GM23338 (cell line): ENCODE results near the gene COMP.

Experiments
- JUNB ChIP-seq: IDR thresholded peaks from one replicate; pipeline ENCODE4 v1.6.1; 2016; ENCODE audit warnings: antibody characterized with exemption; ENCODE audit not compliant: unreplicated experiment
- POLR2AphosphoS5 ChIP-seq: IDR thresholded peaks from 2 replicates; pipeline ENCODE4 v1.6.1; 2016; ENCODE audit warnings: antibody characterized with exemption, low read depth
- TF ChIP-seq, protein P1 (sequence below), 2 experiments: fragments of 200-600 bp in 1 of 2; sonication (generic) in 1 of 2; conservative IDR thresholded peaks; 2 replicates each; pipeline versions ENCODE4 v1.5.1 to v1.6.1; 2016 to 2017; ENCODE audit warnings: antibody characterized with exemption in 2 of 2, low read depth in 2 of 2, mild to moderate bottlenecking in 2 of 2, moderate library complexity in 1 of 2

- no peak for TF ChIP-seq JUNB
- TF ChIP-seq, protein P1, sequence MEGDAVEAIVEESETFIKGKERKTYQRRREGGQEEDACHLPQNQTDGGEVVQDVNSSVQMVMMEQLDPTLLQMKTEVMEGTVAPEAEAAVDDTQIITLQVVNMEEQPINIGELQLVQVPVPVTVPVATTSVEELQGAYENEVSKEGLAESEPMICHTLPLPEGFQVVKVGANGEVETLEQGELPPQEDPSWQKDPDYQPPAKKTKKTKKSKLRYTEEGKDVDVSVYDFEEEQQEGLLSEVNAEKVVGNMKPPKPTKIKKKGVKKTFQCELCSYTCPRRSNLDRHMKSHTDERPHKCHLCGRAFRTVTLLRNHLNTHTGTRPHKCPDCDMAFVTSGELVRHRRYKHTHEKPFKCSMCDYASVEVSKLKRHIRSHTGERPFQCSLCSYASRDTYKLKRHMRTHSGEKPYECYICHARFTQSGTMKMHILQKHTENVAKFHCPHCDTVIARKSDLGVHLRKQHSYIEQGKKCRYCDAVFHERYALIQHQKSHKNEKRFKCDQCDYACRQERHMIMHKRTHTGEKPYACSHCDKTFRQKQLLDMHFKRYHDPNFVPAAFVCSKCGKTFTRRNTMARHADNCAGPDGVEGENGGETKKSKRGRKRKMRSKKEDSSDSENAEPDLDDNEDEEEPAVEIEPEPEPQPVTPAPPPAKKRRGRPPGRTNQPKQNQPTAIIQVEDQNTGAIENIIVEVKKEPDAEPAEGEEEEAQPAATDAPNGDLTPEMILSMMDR (conservative IDR thresholded peaks at IDR 0.05; ENCODE audit: low read depth in 2 of 2): no peak
- TF ChIP-seq POLR2AphosphoS5: no peak
Observed at GRCh38 chr19:18735752-18736151, 55.4 kb downstream of the COMP start.
